Neutrophil (primary cell): ENCODE data around the gene DHCR24.

Experiments
- H3K27ac ChIP-seq: fragments of 200-600 bp; sonication (generic); 2 replicates; pipeline ENCODE4 v1.5.1; 2016; ENCODE audit warnings: mild to moderate bottlenecking, moderate library complexity
- H3K27me3 ChIP-seq: fragments of 200-600 bp; sonication (generic); 2 replicates; pipeline ENCODE4 v1.6.0; 2016; ENCODE audit warnings: mild to moderate bottlenecking
- H3K36me3 ChIP-seq: fragments of 200-600 bp; sonication (generic); 2 replicates; pipeline ENCODE4 v1.5.1; 2017
- H3K4me1 ChIP-seq, 2 experiments: fragments of 200-600 bp in 1 of 2; sonication (generic) in 1 of 2; 1 replicate in 1 of 2; 2 replicates in 1 of 2; pipeline versions ENCODE4 v1.5.1 to v1.6.1; 2013 to 2016; ENCODE audit warnings: low read depth in 1 of 2, low read length in 1 of 2, mild to moderate bottlenecking in 1 of 2, moderate library complexity in 1 of 2; ENCODE audit not compliant: control insufficient read depth in 1 of 2, insufficient read depth in 1 of 2
- H3K4me3 ChIP-seq, 2 experiments: fragments of 200-600 bp in 1 of 2; sonication (generic) in 1 of 2; 1 replicate in 1 of 2; 2 replicates in 1 of 2; pipeline ENCODE4 v1.5.1; 2013 to 2016; ENCODE audit warnings: low read depth in 1 of 2, low read length in 1 of 2, mild to moderate bottlenecking in 1 of 2, moderate library complexity in 1 of 2
- H3K9me3 ChIP-seq: fragments of 200-600 bp; sonication (generic); 2 replicates; pipeline ENCODE4 v1.5.1; 2016
- TF ChIP-seq, protein P1 (sequence below): fragments of 200-600 bp; sonication (generic); IDR thresholded peaks from 2 replicates; pipeline ENCODE4 v1.5.1; 2016; ENCODE audit warnings: antibody characterized with exemption

Gene DHCR24

DNA sequence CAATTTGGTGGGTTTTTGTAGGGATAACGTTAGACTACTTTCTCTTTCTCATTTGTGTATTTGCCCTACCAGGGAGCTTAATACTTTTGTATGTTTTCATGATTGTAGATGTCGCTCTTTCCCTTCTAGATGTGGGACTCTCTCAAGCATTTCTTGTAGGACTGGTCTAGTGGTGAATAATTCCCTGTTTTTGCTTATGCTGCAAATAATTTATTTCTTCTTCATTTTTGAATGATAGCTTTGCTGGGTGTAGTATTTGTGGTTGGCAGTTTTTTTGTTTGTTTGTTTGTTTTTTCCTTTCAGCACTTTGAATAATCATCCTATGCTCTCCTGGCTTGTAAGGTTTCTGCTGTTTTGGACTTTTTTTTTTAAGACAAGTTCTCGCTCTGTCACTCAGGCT, 63.3 kb downstream of the DHCR24 start:
- H3K4me3 ChIP-seq: no peak overlapping the region
- H3K36me3 ChIP-seq: no peaks in the 10 kb centered on the region
- no peaks in the 10 kb centered on the region for H3K27me3 ChIP-seq
- H3K27ac ChIP-seq: no peak overlapping the region
- TF ChIP-seq, protein P1, sequence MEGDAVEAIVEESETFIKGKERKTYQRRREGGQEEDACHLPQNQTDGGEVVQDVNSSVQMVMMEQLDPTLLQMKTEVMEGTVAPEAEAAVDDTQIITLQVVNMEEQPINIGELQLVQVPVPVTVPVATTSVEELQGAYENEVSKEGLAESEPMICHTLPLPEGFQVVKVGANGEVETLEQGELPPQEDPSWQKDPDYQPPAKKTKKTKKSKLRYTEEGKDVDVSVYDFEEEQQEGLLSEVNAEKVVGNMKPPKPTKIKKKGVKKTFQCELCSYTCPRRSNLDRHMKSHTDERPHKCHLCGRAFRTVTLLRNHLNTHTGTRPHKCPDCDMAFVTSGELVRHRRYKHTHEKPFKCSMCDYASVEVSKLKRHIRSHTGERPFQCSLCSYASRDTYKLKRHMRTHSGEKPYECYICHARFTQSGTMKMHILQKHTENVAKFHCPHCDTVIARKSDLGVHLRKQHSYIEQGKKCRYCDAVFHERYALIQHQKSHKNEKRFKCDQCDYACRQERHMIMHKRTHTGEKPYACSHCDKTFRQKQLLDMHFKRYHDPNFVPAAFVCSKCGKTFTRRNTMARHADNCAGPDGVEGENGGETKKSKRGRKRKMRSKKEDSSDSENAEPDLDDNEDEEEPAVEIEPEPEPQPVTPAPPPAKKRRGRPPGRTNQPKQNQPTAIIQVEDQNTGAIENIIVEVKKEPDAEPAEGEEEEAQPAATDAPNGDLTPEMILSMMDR: no peak
- H3K4me1 ChIP-seq: no peaks in the 10 kb centered on the region
- H3K9me3 ChIP-seq: no peaks in the 10 kb centered on the region

GRCh38 chr1:54819733-54820132, 67.3 kb downstream of the DHCR24 start:
- Histone ChIP-seq H3K36me3 (no peaks in the 10 kb centered on the region), H3K9me3 (no peaks in the 10 kb centered on the region), H3K4me1 (no peaks in the 10 kb centered on the region), H3K27ac (no peak overlapping the region), H3K4me3 (no peak overlapping the region), H3K27me3 (no peaks in the 10 kb centered on the region)
- TF ChIP-seq, protein P1: no peak

DNA sequence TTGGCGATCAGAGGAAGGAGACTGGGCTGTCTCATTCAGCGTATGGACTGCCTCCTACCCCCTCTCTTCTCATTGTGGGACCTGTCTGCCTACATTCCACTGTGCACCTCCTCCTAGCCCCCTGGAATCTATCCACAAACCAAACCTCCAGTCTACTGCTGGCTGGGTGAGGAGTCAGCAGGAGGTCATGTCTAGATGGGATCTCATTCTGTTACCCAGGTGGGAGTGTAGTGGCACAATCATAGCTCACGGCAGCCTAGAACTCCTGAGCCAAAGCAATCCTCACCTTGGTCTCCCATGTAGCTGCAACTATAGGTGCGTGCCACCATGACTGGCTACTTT, 67.8 kb downstream of the DHCR24 start:
- no peaks in the 10 kb centered on the region for H3K36me3 ChIP-seq
- no peak overlapping the region for H3K27ac ChIP-seq
- TF ChIP-seq, protein P1: no peak
- no peak overlapping the region for H3K4me3 ChIP-seq
- no peaks in the 10 kb centered on the region for H3K4me1 ChIP-seq
- H3K27me3 ChIP-seq: no peaks in the 10 kb centered on the region
- no peaks in the 10 kb centered on the region for H3K9me3 ChIP-seq

DNA sequence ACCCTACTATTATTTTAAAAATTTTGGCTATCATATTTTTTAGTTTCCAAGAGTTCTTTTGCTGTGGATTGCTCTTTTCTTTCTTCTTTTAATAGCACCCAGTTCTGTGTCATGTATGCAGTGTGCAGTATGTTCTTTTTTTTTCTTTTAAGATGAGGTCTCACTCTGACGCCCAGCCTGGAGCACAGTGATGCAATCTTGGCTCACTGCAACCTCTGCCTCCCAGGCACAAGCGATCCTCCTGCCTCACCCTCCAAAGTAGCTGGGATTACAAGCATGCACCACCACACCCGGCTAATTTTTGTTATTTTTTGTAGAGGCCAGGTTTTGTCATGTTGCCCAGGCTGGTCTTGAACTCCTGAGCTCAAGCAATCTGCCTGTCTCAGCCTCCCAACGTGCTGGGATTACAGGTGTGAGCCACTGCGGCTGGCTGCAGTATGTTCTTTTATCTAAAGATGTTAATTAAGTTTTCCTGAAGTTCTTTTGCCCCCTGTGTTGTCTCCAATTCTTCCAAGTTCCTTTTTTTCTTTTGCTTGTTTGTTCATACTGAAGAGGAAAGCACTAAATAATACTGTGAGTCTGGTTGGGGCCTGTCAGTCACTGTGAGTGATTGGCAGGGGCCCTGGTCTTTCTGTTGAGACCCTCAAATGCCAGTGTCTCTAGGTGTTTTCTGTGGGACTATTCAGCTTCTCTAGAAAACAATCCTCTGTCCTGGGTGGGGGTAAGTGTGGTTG, 68.4 kb downstream of the DHCR24 start:
- Histone ChIP-seq H3K4me3 (no peak overlapping the region), H3K9me3 (no peaks in the 10 kb centered on the region), H3K27me3 (no peaks in the 10 kb centered on the region), H3K27ac (no peak overlapping the region), H3K4me1 (no peaks in the 10 kb centered on the region), H3K36me3 (no peaks in the 10 kb centered on the region)
- TF ChIP-seq, protein P1: no peak

- TF ChIP-seq, protein P1: no peak
- no peak overlapping the region for H3K4me3 ChIP-seq
- H3K9me3 ChIP-seq: no peaks in the 10 kb centered on the region
- H3K4me1 ChIP-seq: no peaks in the 10 kb centered on the region
- no peak overlapping the region for H3K27ac ChIP-seq
- H3K36me3 ChIP-seq: no peaks in the 10 kb centered on the region
- H3K27me3 ChIP-seq: no peaks in the 10 kb centered on the region
These were observed 70.0 kb downstream of the DHCR24 start for GRCh38 chr1:54816951-54817350.

- TF ChIP-seq, protein P1: no peak
- Histone ChIP-seq H3K4me1 (no peaks in the 10 kb centered on the region), H3K27me3 (no peaks in the 10 kb centered on the region), H3K4me3 (no peak overlapping the region), H3K27ac (no peak overlapping the region), H3K36me3 (no peaks in the 10 kb centered on the region), H3K9me3 (no peaks in the 10 kb centered on the region)
These were observed 70.9 kb downstream of the DHCR24 start for GRCh38 chr1:54816130-54816529.
